GM18505 (cell line): ENCODE measurements around the gene TC2N.

Source experiments
- ATAC-seq: cut with Tn5 transposase; IDR thresholded peaks from one replicate; pipeline ENCODE4 v1.9.1; 2021; ENCODE audit not compliant: unreplicated experiment
- POLR2A ChIP-seq: IDR thresholded peaks from 4 replicates; pipeline ENCODE4 v1.6.1; 2011; ENCODE audit warnings: borderline replicate concordance; ENCODE audit not compliant: insufficient read depth, insufficient read length; ENCODE audit errors: extremely low read depth

TC2N gene

GRCh38 chr14:91737619-91738018, 129.7 kb downstream of the TC2N start:
- no peak for TF ChIP-seq POLR2A
- ATAC-seq, result no peak

- no peak for TF ChIP-seq POLR2A
- no peak for ATAC-seq
Measured at GRCh38 chr14:91732859-91733477, 134.4 kb downstream of the TC2N start.

- TF ChIP-seq POLR2A, result no peak
- ATAC-seq, result no peak
Measured at GRCh38 chr14:91732439-91732838, 134.9 kb downstream of the TC2N start.

- no peak for TF ChIP-seq POLR2A
- no peak for ATAC-seq
Measured at GRCh38 chr14:91731986-91732385, 135.3 kb downstream of the TC2N start, which contains the start of gene CATSPERB. Gene CATSPERB, minus strand, starts transcription at chr14:91732086. Its CDS starts 2,607 bp downstream, at chr14:91729479.

GRCh38 chr14:91731018-91731417, 136.3 kb downstream of the TC2N start:
- no peak for TF ChIP-seq POLR2A
- no peak for ATAC-seq

- no peak for TF ChIP-seq POLR2A
- ATAC-seq, result no peak
Measured at GRCh38 chr14:91729756-91730155, 137.6 kb downstream of the TC2N start.
